IMR-90 (cell line): Measurements from ENCODE around the gene KLF2. TPM values are rescaled to one million over a fixed set of nuclear protein-coding genes. Genes with fewer than 3 reads are reported as not detected.

Experiments used
- ATAC-seq: fragments of 200-7000 bp; cut with Tn5 transposase; 2 replicates; pipeline ENCODE4 v1.9.1; 2020; ENCODE audit warnings: low read depth, mild to moderate bottlenecking, moderate library complexity
- BruUV-seq: library from RNA; stranded (reverse); fragments of 400-500 nt; replicated peaks from 2 replicates; lab custom pipeline; 2021; lab: Mats Ljungman, UMichigan
- CTCF ChIA-PET: fragments of 300-600 bp; formaldehyde crosslinking; extraction: SDS; loops from one replicate; lab custom pipeline; 2021; ENCODE audit warnings: antibody characterized with exemption; lab: Yijun Ruan, JAX
- POLR2A ChIA-PET: fragments of 300-600 bp; sonication (Branson Sonifier 250); formaldehyde crosslinking; loops from one replicate; lab custom pipeline; 2022; ENCODE audit warnings: antibody characterized with exemption; ENCODE audit not compliant: unreplicated experiment; lab: Charles Lee
- DNase-seq: peaks from one replicate; pipeline ENCODE4 v3.0.0; 2013
- H2AFZ ChIP-seq: replicated peaks from 2 replicates; pipeline ENCODE3; 2013; ENCODE audit warnings: low read length, mild to moderate bottlenecking; ENCODE audit not compliant: poor library complexity
- H2AK5ac ChIP-seq: 2 replicates; pipeline ENCODE4 v1.6.1; 2013; ENCODE audit warnings: low read depth, low read length, inconsistent platforms
- H2AK9ac ChIP-seq: replicated peaks from 2 replicates; pipeline ENCODE3; 2013; ENCODE audit warnings: mild to moderate bottlenecking, low read depth, low read length, moderate library complexity; ENCODE audit not compliant: poor library complexity
- H2BK120ac ChIP-seq: 2 replicates; pipeline ENCODE4 v1.6.1; 2013; ENCODE audit warnings: low read depth, low read length, inconsistent platforms
- H2BK15ac ChIP-seq: 3 replicates; pipeline ENCODE4 v1.6.1; 2013; ENCODE audit warnings: low read depth, low read length, inconsistent platforms
- H2BK20ac ChIP-seq: 2 replicates; pipeline ENCODE4 v1.6.1; 2013; ENCODE audit warnings: low read depth, mild to moderate bottlenecking, inconsistent platforms, low read length, moderate library complexity
- H2BK5ac ChIP-seq: 2 replicates; pipeline ENCODE4 v1.6.1; 2013; ENCODE audit warnings: mild to moderate bottlenecking, low read depth, low read length, inconsistent platforms; ENCODE audit not compliant: poor library complexity, severe bottlenecking
- H3K14ac ChIP-seq: replicated peaks from 2 replicates; pipeline ENCODE4 v1.6.1; 2013; ENCODE audit warnings: low read depth, low read length, inconsistent platforms
- H3K18ac ChIP-seq: 2 replicates; pipeline ENCODE4 v1.6.1; 2013; ENCODE audit warnings: low read depth, low read length, control low read depth
- H3K23ac ChIP-seq: 2 replicates; pipeline ENCODE4 v1.6.1; 2013; ENCODE audit warnings: low read depth, low read length, inconsistent platforms
- H3K27ac ChIP-seq: 2 replicates; pipeline ENCODE4 v1.5.1; 2013; ENCODE audit warnings: mild to moderate bottlenecking, control low read depth, low read length; ENCODE audit not compliant: insufficient read depth
- H3K27me3 ChIP-seq: 2 replicates; pipeline ENCODE4 v1.6.1; 2013; ENCODE audit warnings: low read length; ENCODE audit not compliant: control insufficient read depth, insufficient read depth
- H3K36me3 ChIP-seq: 2 replicates; pipeline ENCODE4 v1.6.1; 2013; ENCODE audit warnings: low read length, mixed read lengths; ENCODE audit not compliant: control insufficient read depth, insufficient read depth
- H3K4ac ChIP-seq: 2 replicates; pipeline ENCODE4 v1.6.1; 2013; ENCODE audit warnings: low read depth, low read length, inconsistent platforms
- H3K4me1 ChIP-seq: 2 replicates; pipeline ENCODE4 v1.6.1; 2013; ENCODE audit warnings: low read length, mixed read lengths; ENCODE audit not compliant: control insufficient read depth, insufficient read depth
- H3K4me2 ChIP-seq: 2 replicates; pipeline ENCODE4 v1.6.1; 2013; ENCODE audit warnings: low read depth, mild to moderate bottlenecking, control low read depth, low read length, moderate library complexity
- H3K4me3 ChIP-seq: 2 replicates; pipeline ENCODE4 v1.5.1; 2013; ENCODE audit warnings: low read depth, mild to moderate bottlenecking, control low read depth, low read length, moderate library complexity; ENCODE audit not compliant: insufficient read depth
- H3K56ac ChIP-seq: 2 replicates; pipeline ENCODE4 v1.6.1; 2013; ENCODE audit warnings: low read length, inconsistent platforms; ENCODE audit not compliant: insufficient read depth; ENCODE audit errors: extremely low read depth
- H3K79me1 ChIP-seq, 2 experiments: 2 replicates each; pipeline ENCODE4 v1.6.1; 2013; ENCODE audit warnings: low read length in 2 of 2, inconsistent platforms in 1 of 2, low read depth in 1 of 2
- H3K9ac ChIP-seq: 2 replicates; pipeline ENCODE4 v1.6.1; 2013; ENCODE audit warnings: low read depth, low read length, control low read depth
- H3K9me1 ChIP-seq: 2 replicates; pipeline ENCODE4 v1.6.1; 2013; ENCODE audit warnings: low read length, inconsistent platforms; ENCODE audit not compliant: insufficient read depth
- H3K9me3 ChIP-seq: 2 replicates; pipeline ENCODE4 v1.6.1; 2013; ENCODE audit warnings: low read length; ENCODE audit not compliant: control insufficient read depth, insufficient read depth
- H4K20me1 ChIP-seq: 2 replicates; pipeline ENCODE4 v1.6.1; 2013; ENCODE audit warnings: low read length, inconsistent platforms; ENCODE audit not compliant: insufficient read depth
- H4K5ac ChIP-seq: 2 replicates; pipeline ENCODE4 v1.6.1; 2013; ENCODE audit warnings: mild to moderate bottlenecking, low read depth, low read length, control low read depth
- H4K8ac ChIP-seq, 2 experiments: 2 replicates each; pipeline ENCODE4 v1.6.1; 2013; ENCODE audit warnings: low read depth in 2 of 2, low read length in 2 of 2, control low read depth in 1 of 2, inconsistent platforms in 1 of 2
- H4K91ac ChIP-seq: 2 replicates; pipeline ENCODE4 v1.6.1; 2013; ENCODE audit warnings: low read depth, low read length, inconsistent platforms; ENCODE audit not compliant: insufficient read depth
- BHLHE40 ChIP-seq: fragments of 150-350 bp; IDR thresholded peaks from 2 replicates; pipeline ENCODE4 v1.6.1; 2016; ENCODE audit warnings: mild to moderate bottlenecking, low read depth, low read length
- CEBPB ChIP-seq: IDR thresholded peaks from 2 replicates; pipeline ENCODE4 v1.6.1; 2012; ENCODE audit warnings: low read depth, low read length, improper control_type of control experiment
- CTCF ChIP-seq: conservative IDR thresholded peaks from 2 replicates; pipeline ENCODE4 v1.5.1; 2012; ENCODE audit warnings: mild to moderate bottlenecking, low read depth, low read length, improper control_type of control experiment
- ELK1 ChIP-seq: fragments of 150-350 bp; IDR thresholded peaks from 2 replicates; pipeline ENCODE4 v1.6.1; 2016; ENCODE audit warnings: low read depth, mild to moderate bottlenecking, low read length, moderate library complexity, borderline replicate concordance
- FOS ChIP-seq: fragments of 150-350 bp; IDR thresholded peaks from 2 replicates; pipeline ENCODE4 v1.6.1; 2016; ENCODE audit warnings: low read depth, low read length
- MAZ ChIP-seq: IDR thresholded peaks from 2 replicates; pipeline ENCODE4 v1.6.1; 2012; ENCODE audit warnings: low read depth, mild to moderate bottlenecking, low read length, improper control_type of control experiment, moderate library complexity, borderline replicate concordance
- MXI1 ChIP-seq: IDR thresholded peaks from 2 replicates; pipeline ENCODE4 v1.6.1; 2012; ENCODE audit warnings: low read depth, mild to moderate bottlenecking, low read length, moderate library complexity, borderline replicate concordance
- NFE2L2 ChIP-seq: fragments of 150-350 bp; IDR thresholded peaks from 2 replicates; pipeline ENCODE4 v1.6.1; 2016; ENCODE audit warnings: low read depth, mild to moderate bottlenecking, low read length
- POLR2A ChIP-seq: IDR thresholded peaks from 2 replicates; pipeline ENCODE4 v1.6.1; 2012; ENCODE audit warnings: mild to moderate bottlenecking, low read depth, low read length
- RCOR1 ChIP-seq: IDR thresholded peaks from 2 replicates; pipeline ENCODE4 v1.6.1; 2012; ENCODE audit warnings: mild to moderate bottlenecking, low read length, improper control_type of control experiment; ENCODE audit not compliant: insufficient replicate concordance
- SMC3 ChIP-seq: fragments of 150-350 bp; IDR thresholded peaks from 2 replicates; pipeline ENCODE4 v1.6.1; 2016; ENCODE audit warnings: low read depth, mild to moderate bottlenecking, antibody characterized with exemption, low read length, moderate library complexity
- USF2 ChIP-seq: fragments of 150-350 bp; IDR thresholded peaks from 2 replicates; pipeline ENCODE4 v1.6.1; 2017; ENCODE audit warnings: mild to moderate bottlenecking, antibody characterized with exemption, low read length, low read depth
- WGBS, 2 experiments: methylation state at CpG; one replicate each; pipeline versions ENCODE4 v1.1.5 to v1.1.7; 2013; ENCODE audit warnings: missing lambda C conversion rate in 2 of 2; ENCODE audit not compliant: insufficient read length in 1 of 2; ENCODE audit errors: extremely low coverage in 2 of 2; 5-methylcytosine and 5-hydroxymethylcytosine counted together
- dilution Hi-C: fragments of 300-500 bp; cut with HindIII; formaldehyde crosslinking; loops from one replicate; pipeline ENCODE4 v1.14.3; 2018; ENCODE audit warnings: low sequenced_read_pairs; ENCODE audit not compliant: unreplicated experiment
- in situ Hi-C: fragments of 300-500 bp; cut with MboI; formaldehyde crosslinking; loops from 3 replicates; pipeline ENCODE4 v1.14.3; 2019; ENCODE audit warnings: low sequenced_read_pairs, inconsistent platforms, mixed read lengths
- intact Hi-C: fragments of 100-400 bp; cut with micrococcal nuclease; formaldehyde crosslinking; loops from 2 replicates; pipeline ENCODE4 v1.10.0; 2022
- polyA plus RNA-seq, 3 experiments: library from polyadenylated mRNA; depleted of rRNA; stranded (reverse); fragments of >200 nt; gene quantifications; 2 replicates each; pipeline ENCODE4 v1.2.3, GENCODE V29; 2012; ENCODE audit warnings: low replicate concordance in 1 of 3
- total RNA-seq: library from RNA; depleted of rRNA; stranded (reverse); fragments of >200 nt; gene quantifications from 2 replicates; pipeline ENCODE4 v1.2.3, GENCODE V29; 2012

Gene KLF2
- total and polyA plus RNA-seq, 2 of the 4 experiments (the other 2 are of a cell fraction): 1.1 to 34.4 TPM

- H3K14ac ChIP-seq: no peak overlapping the region
- peaks cover 7 to 26% of the 10 kb centered on the region in 2 experiments; a peak in 2 of 4 replicates for H3K79me1 ChIP-seq
- TF ChIP-seq CEBPB (no peak), CTCF (no peak), FOS (no peak), USF2 (no peak), ELK1 (no peak), POLR2A (no peak), SMC3 (no peak), BHLHE40 (no peak), MAZ (no peak), MXI1 (no peak), NFE2L2 (no peak), RCOR1 (no peak)
- no peak overlapping the region for H2BK15ac ChIP-seq
- no peak overlapping the region for H2AK9ac ChIP-seq
- DNase-seq: no peak
- no peak for ATAC-seq
- no peak overlapping the region for H3K4ac ChIP-seq
- H2BK20ac ChIP-seq: no peak overlapping the region
- peaks cover 10% of the 10 kb centered on the region; the same call in 1 of the 2 replicates for H3K4me1 ChIP-seq
- H4K91ac ChIP-seq: no peak overlapping the region
- H4K20me1 ChIP-seq: 0 out of 2 replicates have a peak, but pooled peaks cover 13% of the 10 kb centered on the region
- H3K9me1 ChIP-seq: peaks cover 26% of the 10 kb centered on the region
- in situ Hi-C loops (no loop called here), dilution Hi-C loops (no loop called here), intact Hi-C loops (no loop called here)
- ChIA-PET POLR2A (no interaction called here), CTCF (no interaction called here)
- H4K8ac ChIP-seq: no peak overlapping the region
- H2AK5ac ChIP-seq: no peak overlapping the region
- no peak overlapping the region for H3K4me3 ChIP-seq
- H3K23ac ChIP-seq: 0 out of 2 replicates have a peak overlapping the region, but pooled peaks have one; percentile 23
- H3K9ac ChIP-seq: no peak overlapping the region
- H2AFZ ChIP-seq: no peak overlapping the region
- H3K9me3 ChIP-seq: no peaks in the 10 kb centered on the region
- BruUV-seq: no TSS peak
- H3K4me2 ChIP-seq: no peak overlapping the region
- H2BK5ac ChIP-seq: no peak overlapping the region
- no peak overlapping the region for H2BK120ac ChIP-seq
- H4K5ac ChIP-seq: no peak overlapping the region
- H3K36me3 ChIP-seq: peaks cover 10% of the 10 kb centered on the region
- H3K18ac ChIP-seq: no peak overlapping the region
- H3K27me3 ChIP-seq: no peaks in the 10 kb centered on the region
- H3K56ac ChIP-seq: no peak overlapping the region
- no peak overlapping the region for H3K27ac ChIP-seq
- 92% methylated on average over 5 of the region's 15 CpGs; no CpG with 5 or more reads in 1 of the 2 experiments for WGBS, 2 experiments
These were observed 46.2 kb downstream of the KLF2 start for GRCh38 chr19:16370641-16371391.
